Ovary (tissue), 3 donors: ENCODE data around the gene CPE.

ENCODE experiments used
- EP300 ChIP-seq: sonication (generic); formaldehyde crosslinking; IDR thresholded peaks from one replicate; pipeline ENCODE4 v1.6.1; 2017; ENCODE audit warnings: antibody characterized with exemption
- POLR2A ChIP-seq: fragments of 450-650 bp; IDR thresholded peaks from one replicate; pipeline ENCODE4 v1.6.1; 2017; ENCODE audit warnings: antibody characterized with exemption, mild to moderate bottlenecking, moderate library complexity
- TF ChIP-seq, protein P1 (sequence below), 3 donors: fragments of 450-650 bp in 2 of 3; fragments of 200-600 bp in 1 of 3; IDR thresholded peaks; one replicate each; pipeline versions ENCODE4 v1.5.1 to v1.8.0; 2016 to 2022; ENCODE audit warnings: antibody characterized with exemption in 3 of 3, mild to moderate bottlenecking in 1 of 3
- donor health status: DM: no; HTN: no; CAD: no.

DNA sequence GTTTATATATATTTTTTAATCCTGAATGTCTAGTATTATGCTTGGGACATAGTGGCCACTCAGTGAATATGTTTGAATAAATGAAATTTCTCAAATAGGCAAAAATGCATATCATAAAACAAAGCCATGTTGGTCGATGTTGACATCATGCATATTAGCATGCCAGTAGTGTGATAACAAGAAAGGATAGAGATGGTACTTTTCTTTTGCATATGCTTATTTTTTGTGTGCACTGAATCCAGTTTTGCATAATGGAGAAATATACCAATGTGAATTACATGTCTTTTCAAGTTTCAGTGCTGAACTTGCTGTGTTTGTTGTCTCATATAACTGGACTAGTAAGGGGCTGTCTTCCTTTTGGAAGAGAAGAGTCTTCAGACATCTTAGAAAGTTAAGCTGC is 7.5 kb downstream of the CPE start:
- TF ChIP-seq, protein P1, sequence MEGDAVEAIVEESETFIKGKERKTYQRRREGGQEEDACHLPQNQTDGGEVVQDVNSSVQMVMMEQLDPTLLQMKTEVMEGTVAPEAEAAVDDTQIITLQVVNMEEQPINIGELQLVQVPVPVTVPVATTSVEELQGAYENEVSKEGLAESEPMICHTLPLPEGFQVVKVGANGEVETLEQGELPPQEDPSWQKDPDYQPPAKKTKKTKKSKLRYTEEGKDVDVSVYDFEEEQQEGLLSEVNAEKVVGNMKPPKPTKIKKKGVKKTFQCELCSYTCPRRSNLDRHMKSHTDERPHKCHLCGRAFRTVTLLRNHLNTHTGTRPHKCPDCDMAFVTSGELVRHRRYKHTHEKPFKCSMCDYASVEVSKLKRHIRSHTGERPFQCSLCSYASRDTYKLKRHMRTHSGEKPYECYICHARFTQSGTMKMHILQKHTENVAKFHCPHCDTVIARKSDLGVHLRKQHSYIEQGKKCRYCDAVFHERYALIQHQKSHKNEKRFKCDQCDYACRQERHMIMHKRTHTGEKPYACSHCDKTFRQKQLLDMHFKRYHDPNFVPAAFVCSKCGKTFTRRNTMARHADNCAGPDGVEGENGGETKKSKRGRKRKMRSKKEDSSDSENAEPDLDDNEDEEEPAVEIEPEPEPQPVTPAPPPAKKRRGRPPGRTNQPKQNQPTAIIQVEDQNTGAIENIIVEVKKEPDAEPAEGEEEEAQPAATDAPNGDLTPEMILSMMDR (IDR thresholded peaks at IDR 0.05), result no peak
- TF ChIP-seq EP300 (no peak), POLR2A (no peak)
